ENCODE data around the gene REXO5.
"Not testable (repeated sequence)": the region's sequence is repeated elsewhere in the genome, so short reads cannot be mapped to it uniquely, and the experiment has no call there.

The REXO5 gene, protein sequence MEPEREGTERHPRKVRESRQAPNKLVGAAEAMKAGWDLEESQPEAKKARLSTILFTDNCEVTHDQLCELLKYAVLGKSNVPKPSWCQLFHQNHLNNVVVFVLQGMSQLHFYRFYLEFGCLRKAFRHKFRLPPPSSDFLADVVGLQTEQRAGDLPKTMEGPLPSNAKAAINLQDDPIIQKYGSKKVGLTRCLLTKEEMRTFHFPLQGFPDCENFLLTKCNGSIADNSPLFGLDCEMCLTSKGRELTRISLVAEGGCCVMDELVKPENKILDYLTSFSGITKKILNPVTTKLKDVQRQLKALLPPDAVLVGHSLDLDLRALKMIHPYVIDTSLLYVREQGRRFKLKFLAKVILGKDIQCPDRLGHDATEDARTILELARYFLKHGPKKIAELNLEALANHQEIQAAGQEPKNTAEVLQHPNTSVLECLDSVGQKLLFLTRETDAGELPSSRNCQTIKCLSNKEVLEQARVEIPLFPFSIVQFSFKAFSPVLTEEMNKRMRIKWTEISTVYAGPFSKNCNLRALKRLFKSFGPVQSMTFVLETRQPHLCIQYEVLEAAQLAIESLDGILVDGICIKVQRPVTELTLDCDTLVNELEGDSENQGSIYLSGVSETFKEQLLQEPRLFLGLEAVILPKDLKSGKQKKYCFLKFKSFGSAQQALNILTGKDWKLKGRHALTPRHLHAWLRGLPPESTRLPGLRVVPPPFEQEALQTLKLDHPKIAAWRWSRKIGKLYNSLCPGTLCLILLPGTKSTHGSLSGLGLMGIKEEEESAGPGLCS

DNA sequence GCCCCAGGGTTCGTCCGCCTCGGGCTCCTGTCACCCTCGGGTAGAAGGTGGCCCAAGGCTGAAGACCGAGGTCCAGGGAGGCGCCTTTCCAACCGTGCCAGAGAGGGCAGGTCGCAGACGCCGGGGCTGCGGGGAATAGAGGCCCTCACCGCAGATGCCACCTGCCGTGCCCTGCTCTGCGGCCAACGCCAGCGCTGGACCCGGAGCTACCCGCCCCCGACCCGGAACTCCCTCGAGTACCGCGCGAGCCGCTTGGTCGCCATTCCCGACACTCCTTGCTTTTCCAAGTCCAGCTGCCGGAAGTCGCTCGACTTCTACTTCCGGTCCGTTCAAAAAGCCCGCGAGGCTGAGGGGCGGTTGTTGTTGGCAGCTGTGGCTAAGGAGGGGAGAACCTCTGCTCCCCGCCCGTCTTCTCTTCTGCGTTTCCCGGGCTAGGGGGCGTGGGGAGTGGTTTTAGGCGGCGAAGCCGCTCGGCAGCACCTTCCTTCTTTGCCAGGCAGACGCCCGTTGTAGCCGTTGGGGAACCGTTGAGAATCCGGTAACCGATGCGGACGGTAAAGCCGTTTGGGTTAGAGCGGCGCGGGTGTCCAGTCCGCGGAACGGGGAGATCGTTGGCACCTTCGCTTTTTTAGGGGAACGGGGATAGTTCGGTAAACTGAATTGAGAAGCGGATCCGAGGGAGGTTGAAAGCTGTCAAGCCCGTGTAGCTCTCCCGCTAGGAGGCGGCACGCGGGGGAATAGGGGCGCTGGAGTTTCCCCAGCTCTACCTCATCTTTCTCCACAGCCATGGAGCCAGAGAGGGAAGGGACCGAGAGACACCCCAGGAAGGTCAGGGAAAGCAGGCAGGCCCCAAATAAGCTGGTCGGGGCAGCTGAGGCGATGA, at the start of gene REXO5, which contains the start of gene ERI2:
REXO5 (plus strand) TSS at position 360 of the 883 bp plus-strand sequence; CDS start at position 787, 427 bp downstream.
ERI2 (minus strand) TSS at position 305 of the 883 bp plus-strand sequence; CDS start at position 263, 42 bp downstream.
- peak; percentile 95 for DNase-seq (ENCODE audit: low read depth)

DNA sequence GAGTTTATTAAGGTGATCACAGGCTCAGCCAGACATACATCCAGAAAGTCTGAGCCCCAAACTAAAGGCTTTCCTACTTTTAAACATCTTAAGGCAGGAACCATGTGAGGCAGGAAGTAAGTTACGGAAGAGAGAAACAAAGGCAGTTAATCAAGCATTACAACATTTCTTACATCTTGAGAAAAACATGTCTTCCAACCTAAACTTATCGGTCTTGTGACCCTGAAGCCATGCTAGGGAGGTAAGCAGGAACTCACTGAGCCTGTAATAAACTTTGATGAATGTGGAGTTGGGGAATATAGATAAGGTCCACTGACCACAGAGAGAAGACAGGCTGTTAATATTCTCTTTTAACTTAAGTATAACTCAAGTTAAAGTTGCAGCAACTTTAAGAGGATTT, 46.0 kb upstream of the REXO5 start:
- DNase-seq (ENCODE audit: low read depth): no peak

DNA sequence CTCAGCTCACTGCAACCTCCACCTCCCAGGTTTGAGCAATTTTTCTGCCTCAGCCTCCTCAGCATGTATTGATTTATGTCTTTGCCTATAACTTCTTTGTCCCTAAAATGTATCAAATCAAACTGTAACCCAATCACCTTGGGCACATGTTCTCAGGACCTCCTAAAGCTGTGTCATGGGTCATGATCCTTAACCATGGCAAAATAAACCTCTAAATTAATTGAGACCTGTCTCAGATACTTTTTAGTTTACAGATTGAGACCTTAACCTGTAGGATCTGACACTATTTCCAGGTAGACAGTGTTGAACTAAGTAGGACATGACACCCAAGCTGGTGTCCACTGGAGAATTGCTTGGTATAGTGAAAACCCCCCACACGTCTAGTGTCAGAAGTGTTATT, 45.2 kb upstream of the REXO5 start:
- no peak for DNase-seq (ENCODE audit: low read depth)

DNA sequence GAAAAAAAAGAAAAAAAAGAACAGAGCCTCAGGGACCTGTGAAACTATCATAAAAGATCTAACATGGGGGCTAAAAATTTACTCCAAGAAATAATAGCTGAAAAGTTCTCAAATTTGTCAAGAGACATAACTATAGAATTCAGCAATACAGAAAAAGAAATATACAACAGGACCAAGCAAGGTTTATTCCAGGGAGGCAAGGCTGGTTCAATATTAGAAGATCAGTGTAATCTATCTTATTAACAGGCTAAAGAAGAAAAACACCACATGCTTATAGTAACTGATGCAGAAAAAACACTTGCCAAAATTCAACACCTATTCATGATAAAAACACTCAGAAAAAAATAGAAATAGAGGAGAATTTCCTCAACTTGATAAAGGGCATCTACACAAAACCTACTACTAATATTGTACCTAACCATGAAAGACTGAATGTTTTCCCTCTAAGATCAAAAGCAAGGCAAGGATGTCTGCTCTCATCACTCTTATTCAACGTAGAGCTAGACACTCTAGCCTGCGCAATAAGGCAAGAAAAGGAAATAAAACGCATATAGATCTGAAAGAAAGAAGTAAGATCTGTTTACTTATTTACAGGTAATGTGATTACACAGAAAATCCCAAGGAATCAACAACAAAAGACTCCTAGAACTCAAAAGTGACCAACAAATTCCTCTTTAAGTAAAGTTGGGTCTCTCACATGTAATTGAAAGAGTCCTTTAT, 43.8 kb upstream of the REXO5 start:
- no peak for DNase-seq (ENCODE audit: low read depth)

DNA sequence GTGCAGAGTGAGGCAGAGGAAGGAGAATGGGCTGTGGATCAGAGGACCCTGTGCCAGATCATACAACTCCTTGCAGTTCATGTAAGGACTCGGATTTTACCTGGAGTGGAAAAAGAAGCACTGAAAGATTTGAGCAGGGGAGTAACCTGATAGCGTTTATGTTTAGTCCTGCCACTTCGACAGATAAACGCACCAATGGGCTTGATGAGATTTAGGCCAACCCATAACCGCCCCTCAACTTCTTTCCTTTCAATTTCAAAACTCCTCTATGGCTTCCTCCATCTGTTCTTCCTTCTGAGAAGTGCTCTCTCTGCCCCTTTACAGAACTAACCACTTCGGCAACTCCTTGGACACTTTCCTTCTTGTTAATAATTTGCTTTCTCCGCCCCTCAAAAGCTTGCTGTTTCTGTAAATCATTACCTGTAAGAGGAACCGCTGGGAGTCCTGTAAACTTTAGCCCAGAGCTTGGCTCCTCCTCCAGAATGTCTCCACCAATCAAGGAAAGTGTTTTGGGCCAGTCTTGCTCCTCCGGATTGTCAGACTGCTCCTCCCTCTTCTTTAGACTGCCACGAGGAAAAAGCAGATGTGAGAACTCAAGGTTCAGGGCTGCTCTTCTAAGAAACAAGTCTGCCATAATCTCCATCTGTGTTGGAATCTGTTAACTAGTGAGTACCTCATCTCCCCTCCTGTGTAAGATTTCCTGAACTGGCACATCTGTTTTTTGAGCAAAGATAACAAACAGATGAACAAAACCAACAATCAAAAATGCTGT, 42.7 kb upstream of the REXO5 start, which contains the start of gene ACSM3:
ACSM3 (plus strand) TSS at position 554 of the 772 bp plus-strand sequence. CDS start 6,021 bp downstream, outside the sequence.
- DNase-seq (ENCODE audit: low read depth): peak; percentile 78

DNA sequence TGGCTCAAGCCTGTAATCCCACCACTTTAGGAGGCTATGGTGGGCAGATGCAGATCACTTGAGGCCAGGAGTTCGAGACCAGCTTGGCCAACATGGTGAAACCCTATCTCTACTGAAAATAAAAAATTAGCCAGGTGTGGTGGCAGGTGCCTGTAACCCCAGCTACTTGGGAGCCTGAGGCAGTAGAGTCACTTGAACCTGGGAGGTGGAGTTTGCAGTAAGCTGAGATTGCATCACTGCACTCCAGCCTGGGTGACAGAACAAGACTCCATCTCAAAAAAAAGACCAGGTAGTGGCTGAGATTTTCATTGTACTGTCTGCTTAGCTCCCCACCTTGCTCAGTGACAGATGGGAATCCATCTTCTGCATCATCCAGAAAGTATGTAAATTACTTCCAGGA, 41.9 kb upstream of the REXO5 start:
- DNase-seq (ENCODE audit: low read depth): not testable (repeated sequence)

DNA sequence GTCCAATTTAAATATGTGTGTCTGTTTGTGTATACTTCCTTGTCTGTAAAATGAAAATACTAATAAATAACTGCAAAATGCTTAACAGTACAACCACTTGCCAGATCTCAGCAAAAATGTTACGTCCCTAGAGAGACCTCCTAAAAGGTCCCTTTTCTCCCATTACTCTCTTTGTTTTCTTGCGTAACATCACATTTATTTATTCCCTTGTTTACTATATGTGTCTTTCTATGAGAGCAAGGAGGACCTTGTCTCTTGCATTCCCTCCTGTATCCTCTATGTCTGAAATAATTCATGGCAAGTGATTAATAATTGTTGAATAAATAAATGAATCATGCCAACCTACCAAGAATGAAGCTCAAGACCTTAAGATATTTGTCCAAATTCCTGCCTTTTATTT, 40.6 kb upstream of the REXO5 start:
- DNase-seq (ENCODE audit: low read depth): no peak

DNA sequence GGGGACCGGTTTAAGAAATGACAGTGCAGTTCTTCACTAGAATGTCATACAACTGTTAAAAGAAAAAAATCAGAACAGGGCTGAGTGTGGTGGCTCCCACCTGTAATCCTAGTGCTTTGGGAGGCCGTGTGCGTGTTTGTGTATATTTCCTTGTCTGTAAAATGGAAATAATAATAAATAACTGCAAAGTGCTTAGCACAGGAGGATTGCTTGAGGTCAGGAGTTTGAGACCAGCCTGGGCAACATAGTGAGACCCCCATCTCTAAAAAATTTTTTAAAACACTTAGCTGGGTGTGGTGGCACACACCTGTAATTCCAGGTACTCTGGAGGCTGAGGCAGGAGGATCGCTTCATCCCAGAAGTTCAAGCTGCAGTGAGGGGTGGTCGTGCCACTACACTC, 40.0 kb upstream of the REXO5 start:
- DNase-seq (ENCODE audit: low read depth): no peak

DNA sequence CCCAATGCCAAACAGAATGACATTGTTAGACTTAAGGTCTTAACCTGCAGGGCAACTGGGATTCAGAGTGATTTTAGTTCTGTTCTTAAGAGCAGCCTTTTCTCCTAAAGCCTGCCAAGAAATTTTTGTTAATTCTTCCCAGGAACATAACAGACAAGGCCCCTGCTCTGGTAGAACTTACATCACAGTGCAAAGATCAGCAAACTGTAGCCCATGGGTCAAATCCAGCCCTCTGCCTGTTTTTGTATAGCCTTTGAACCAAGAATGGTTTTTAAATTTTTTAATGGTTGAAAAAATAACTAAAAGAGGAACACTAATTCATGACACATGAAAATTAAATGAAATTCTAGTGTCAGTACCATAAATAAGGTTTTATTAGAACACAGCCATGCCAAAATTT, 38.8 kb upstream of the REXO5 start:
- no peak for DNase-seq (ENCODE audit: low read depth)

DNA sequence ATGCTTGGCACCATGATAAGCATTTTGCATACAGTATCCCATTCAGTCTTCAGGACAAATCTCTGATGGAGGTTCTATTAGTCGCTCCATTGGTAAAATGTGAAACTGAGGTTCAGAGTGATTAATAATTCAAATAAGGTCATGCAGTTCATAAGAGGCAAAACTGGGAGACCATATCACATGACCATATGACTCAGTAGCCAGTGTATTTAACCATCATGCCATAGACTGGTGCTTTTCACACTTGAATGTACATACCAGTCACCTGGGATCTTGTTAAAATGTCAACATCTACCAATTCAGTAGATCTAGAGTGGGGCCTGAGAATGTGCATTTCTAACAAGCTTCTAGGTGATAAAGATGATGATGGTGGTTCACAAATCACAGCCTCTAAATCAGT, 38.2 kb upstream of the REXO5 start:
- no peak for DNase-seq (ENCODE audit: low read depth)

DNA sequence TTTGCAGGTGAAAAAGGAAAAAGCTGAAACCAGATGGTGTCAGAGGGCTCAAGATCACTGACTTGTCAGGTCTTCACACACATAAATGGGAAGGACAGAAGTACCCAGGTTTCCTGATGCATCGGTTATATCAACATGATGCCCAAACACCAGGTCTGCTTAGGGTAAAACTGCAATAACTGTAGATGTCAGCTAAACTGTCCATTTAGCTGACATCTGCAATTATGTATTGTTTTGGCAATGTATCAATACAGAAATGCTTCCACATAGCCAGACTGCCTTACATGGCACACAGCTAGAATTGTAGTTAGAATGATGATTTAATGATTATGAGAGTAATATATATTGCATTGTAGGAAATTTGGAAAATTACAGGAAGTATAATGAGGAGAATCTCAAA, 37.5 kb upstream of the REXO5 start:
- no peak for DNase-seq (ENCODE audit: low read depth)

DNA sequence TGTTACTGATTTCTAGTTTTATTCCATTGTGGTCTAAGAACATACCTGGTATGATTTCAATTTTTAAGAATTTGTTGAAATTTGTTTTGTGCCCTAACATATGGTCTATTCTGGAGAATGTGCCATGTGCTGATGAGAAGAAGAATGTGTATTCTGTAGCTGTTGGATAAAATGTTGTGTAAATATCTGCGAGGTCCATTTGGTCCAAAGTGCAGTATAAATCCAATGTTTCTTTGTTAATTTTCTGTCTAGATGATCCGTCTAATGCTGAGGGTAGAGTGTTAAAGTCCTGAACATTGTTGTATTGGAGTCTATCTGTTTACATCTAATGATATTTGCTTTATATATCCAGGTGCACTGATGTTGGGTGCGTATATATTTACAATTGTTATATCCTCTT, 32.6 kb upstream of the REXO5 start:
- DNase-seq (ENCODE audit: low read depth): no peak

DNA sequence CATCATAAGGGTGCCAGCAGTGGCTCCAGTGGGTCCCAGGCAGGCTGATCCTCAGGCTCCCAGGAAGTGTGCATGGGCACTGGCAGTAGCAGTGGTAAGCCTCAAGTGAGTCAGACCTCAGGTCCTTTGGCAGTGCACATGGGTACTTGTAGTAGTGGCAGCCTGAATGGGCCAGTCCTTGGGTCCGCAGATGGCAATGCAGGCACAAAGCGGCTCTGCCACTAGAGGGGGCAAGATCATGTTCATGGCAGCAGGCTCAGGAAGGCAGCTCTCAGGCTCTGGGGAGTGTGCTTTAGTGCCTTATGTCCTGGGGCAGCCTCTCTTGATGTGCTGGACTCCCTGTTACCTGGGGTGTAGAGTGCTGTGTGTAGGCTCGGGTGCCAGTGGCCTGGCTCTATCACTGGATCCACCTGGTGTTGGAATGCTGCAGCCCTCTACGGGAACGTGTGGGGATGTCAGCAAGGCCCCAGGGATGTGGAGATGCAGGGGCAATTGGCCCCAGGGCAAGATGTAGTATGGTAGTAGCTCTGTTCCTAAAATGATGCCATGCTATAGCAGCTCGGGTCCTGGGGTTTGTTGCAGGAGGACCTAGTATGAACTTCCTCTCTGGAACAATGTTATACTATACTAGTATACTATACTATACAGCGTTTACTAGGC, 31.5 kb upstream of the REXO5 start:
- DNase-seq (ENCODE audit: low read depth): peak; percentile 71

DNA sequence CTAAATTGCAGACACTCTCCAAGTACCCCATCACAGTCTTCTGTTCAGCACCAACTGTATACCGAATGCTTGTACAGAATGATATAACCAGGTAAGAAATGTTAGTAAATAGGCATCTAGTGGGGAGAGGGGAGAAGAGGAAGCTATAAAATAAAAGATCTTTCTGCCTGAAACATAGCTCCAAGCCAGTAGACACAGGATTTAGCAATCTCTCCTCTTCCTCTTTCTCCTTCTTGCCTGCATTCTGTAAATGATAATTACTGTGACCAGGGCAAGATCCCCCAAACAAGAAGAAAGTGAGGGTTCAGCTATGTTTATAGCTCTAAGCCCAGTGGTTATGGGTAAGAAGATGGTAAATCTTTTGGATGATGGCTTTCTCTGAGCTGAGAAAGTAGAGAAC, 24.6 kb upstream of the REXO5 start:
- no peak for DNase-seq (ENCODE audit: low read depth)

DNA sequence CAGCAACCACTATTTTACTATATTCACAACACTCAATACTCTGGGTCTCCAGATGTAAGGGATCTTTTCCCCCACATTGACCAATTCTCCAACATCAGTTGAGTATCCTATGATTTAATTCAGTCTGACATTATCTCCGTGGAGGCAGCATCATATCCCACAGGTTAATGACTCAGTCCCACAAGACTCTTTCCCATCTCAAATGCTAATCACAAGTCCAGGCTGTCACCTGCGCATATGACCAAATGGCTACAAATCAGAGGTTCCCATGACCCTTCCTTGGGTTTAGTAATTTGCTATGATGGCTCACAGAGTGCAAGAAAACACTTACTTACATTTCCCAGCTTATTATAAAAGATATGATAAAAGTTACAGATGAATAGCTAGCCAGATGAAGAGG, 23.9 kb upstream of the REXO5 start:
- no peak for DNase-seq (ENCODE audit: low read depth)

DNA sequence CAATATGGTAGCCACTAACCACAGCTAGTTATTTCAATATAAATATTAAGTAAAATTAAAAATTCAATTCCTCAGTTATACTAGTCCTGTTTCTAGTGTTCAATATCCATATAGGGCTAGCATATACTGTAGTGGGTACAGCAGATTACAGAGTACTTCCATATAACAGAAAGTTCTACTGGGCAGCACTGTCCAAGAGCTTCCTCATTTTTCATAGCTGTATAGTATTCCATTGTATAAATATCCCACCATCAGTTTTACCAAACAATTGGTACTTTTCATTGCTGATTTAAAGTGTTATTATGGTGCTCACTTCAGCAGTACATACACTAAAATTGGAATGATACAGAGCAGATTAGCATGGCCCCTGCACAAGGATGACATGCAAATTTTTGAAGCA, 22.1 kb upstream of the REXO5 start:
- DNase-seq (ENCODE audit: low read depth): no peak

DNA sequence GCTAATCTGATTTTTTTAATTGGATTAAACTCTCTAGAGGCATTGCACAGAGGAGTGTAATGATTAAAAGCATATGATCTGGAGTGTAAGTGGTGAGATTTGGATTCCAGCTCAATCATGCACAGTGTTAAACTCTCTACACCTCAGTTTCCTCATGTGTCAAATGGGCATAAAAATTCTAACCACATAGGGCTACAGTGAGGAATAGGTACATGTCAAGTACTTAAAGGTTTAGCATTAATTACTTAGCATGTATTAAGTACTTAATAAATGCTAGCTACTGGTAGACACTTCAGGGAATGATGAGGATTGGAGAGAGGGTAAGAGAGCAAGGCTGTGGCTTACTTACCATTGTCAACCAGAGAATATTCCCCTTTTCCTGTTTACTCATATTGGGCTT, 17.2 kb upstream of the REXO5 start:
- DNase-seq (ENCODE audit: low read depth): no peak

DNA sequence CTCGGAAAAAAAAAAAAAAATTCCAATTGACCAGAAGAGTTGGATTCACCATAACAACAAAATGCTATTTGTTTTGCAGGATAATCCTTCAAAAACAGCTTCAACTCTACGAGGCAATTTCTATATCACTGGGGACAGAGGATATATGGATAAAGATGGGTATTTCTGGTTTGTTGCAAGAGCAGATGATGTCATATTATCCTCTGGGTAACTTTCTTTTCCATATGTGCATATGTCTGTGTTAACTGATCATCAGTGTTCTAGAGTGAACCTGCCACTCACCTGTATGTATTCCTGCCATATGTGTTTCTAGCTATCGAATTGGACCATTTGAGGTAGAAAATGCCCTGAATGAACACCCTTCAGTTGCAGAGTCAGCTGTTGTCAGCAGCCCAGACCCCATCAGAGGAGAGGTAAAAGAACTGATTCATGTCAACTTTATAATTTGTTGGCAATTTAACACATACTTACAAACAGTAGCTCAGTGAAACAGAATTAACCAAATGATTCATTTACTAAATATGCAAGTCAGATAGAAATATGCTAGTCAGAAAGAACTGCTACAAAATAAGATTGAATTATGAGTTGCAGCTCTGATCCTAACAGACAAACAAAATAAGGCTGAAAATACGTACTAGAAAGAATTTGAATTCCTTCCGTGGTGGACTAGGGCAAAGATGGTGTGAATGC, 14.3 kb upstream of the REXO5 start:
- DNase-seq (ENCODE audit: low read depth): peak; percentile 2

DNA sequence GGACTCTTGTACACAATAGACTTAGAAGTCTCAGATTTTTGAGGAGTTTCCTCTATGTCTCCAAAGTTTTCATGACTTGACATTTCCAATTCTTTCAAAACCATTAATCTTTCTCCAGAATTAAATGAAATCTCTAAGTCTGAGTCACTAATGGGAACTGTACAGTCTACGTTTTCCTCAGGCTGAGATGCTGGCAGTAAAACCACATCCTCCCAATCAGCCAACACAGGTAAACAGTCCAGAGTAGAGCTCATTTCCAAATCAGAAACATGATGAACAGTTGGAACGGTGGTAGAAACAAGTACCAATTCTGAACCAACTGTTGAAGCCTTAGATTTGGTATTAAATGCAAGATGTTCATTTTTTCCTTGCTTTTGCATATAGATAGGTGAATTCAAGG, 8.0 kb upstream of the REXO5 start:
- DNase-seq (ENCODE audit: low read depth): peak; percentile 11

DNA sequence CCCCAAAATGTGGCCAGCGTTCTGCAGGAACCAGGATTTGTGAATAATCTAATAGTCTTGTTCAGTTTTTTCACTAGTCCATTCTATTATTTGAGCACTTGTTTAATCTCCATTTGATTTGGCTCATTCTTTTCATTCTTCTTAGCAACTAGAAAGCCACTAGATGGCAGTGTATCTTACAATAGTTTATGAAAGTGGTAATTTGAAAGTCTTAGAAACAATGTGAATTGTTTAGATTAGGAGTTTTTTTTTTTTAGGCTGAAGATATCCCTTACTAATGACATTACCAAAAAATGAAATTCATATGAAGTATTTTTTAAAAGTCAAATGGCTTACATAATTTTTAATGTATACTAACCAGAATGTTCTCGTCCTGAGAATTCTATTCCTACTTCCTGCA, 6.7 kb upstream of the REXO5 start:
- DNase-seq (ENCODE audit: low read depth): peak; percentile 37

Data from ELR (cell line).